Measurements from ENCODE around the gene NANOGP8.
A peak's percentile ranks its signal among the peaks of the same experiment; 100 is the strongest.
"Not testable (repeated sequence)": the region's sequence is repeated elsewhere in the genome, so short reads cannot be mapped to it uniquely, and the experiment has no call there.

Gene NANOGP8

GRCh38 chr15:35092311-35092710 lies 7.2 kb upstream of the NANOGP8 start:
- no peak for DNase-seq

- DNase-seq: no peak
These were observed 5.2 kb upstream of the NANOGP8 start for GRCh38 chr15:35090104-35090807.

DNA sequence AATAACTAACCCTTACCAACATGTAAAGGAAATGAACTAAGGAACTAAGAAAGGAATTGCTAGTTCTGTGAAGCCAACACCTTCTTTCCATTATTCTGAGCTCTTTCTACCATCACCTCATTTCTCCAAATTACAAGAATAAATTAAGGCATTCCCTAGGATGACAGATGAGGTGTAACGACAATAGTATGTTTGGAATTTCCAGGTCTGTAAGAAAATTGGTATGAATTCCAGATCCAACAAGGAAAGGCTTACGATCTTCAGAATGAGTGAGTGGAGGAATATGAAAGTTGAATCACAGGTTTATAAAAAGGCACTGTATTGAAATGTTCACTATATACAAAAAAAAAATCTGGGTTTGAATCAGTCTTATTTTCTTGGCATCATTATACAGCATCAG lies 4.5 kb upstream of the NANOGP8 start:
- DNase-seq: no peak

- DNase-seq: no peak
These were observed 3.2 kb upstream of the NANOGP8 start for GRCh38 chr15:35088329-35088728.

- DNase-seq: no peak
These were observed 2.7 kb upstream of the NANOGP8 start for GRCh38 chr15:35087759-35088158.

GRCh38 chr15:35082371-35083348 lies 2.4 kb downstream of the NANOGP8 start:
- DNase-seq: not testable (repeated sequence)

- DNase-seq: not testable (repeated sequence)
These were observed 3.3 kb downstream of the NANOGP8 start for GRCh38 chr15:35081626-35082365.

DNA sequence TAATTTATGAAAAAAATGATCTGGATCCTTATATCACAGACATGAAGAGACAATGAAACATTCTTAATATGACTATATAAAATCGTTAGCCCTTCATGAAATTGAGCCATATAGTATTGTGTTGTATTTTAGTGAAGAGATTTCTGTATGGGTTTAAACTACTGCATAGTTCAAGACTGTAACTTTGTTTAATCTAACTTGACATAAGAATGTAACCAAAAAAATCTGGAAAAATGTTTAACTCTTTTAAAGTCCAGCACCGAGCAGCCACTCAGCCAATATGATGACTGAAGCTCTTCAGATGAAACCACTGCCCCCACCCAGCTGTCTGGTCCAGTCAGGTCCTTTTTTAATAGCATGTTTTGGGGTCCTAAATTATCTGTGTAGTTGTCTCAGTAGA lies 4.9 kb downstream of the NANOGP8 start:
- no peak for DNase-seq

- peak; percentile 24 to 46 for DNase-seq
These were observed 6.7 kb downstream of the NANOGP8 start for GRCh38 chr15:35078221-35078915.

- no peak for DNase-seq
These were observed 14.0 kb downstream of the NANOGP8 start for GRCh38 chr15:35071106-35071505.

DNA sequence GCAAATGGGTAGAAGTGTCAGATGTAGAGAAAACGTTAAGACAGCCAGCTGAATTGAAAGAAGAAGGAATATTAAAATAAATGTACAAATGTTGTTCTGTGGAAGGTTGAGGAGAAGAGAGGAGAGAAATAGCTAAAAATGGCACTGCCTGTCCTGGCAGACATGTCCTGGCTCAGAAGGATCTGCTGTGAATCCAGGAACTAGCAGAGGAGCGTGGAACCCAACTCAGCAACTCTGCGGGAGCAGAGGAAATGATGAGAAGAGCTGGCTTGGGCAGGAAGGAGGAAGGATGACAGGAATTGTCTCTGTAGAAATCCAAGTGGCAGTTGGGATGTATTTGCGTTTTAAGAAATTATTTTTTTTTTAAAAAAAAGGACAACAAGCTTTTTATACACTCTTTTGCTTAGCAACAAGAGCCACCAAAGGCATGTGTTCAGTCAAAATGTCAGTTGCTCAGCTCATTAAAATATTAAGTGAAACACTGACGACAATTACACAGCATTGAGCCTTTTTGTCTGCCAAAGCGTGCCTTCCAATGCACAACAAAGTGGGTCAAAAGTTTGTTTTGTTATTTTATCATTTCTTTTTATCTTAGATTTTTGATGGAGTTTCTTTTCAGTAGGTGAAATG lies 16.1 kb downstream of the NANOGP8 start:
- DNase-seq: no peak

- DNase-seq: no peak
These were observed 17.4 kb downstream of the NANOGP8 start for GRCh38 chr15:35067496-35068347.

GRCh38 chr15:35066094-35066493 lies 19.0 kb downstream of the NANOGP8 start:
- DNase-seq: no peak

DNA sequence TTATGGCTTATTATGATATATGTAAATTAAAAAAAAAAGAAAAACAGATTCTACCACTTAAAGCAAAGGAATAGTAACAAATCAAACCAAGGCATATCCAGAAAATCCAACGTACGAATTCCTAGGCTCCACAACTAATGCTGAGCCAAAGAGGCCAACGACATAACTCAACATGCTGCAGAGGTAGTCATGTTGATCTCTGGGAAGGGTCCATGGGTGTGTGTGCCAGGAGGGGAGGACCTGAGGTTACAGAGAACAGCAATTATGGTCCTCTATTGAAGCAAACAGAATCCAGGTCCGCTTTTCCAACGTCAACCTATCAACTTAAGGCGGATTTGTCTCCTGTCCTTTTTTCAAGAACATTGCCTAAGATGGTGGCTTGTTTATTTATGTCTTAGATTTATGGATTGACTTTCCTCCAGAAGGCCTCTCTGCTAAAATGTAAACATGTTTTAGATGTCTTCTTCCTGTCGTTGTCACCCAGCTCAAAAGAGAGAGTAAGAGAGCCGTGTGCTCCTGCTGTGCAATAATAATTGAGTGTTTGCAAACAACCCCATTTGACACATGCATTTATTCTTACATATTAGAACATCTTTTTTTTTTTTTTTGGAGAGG lies 20.4 kb downstream of the NANOGP8 start:
- DNase-seq: no peak

GRCh38 chr15:35062738-35063099 lies 22.4 kb downstream of the NANOGP8 start:
- DNase-seq: no peak

- no peak for DNase-seq
These were observed 23.0 kb downstream of the NANOGP8 start for GRCh38 chr15:35061825-35062737.

GRCh38 chr15:35061161-35061824 lies 23.8 kb downstream of the NANOGP8 start:
- no peak for DNase-seq

- no peak for DNase-seq
These were observed 24.5 kb downstream of the NANOGP8 start for GRCh38 chr15:35060591-35060990.

GRCh38 chr15:35058534-35059054 lies 26.5 kb downstream of the NANOGP8 start:
- DNase-seq: no peak
